HG03354 (cell line): Measurements from ENCODE around the gene SOX9.
A peak's percentile ranks its signal among the peaks of the same experiment; 100 is the strongest.

Source experiments
- ATAC-seq: cut with Tn5 transposase; IDR thresholded peaks from one replicate; pipeline ENCODE4 v1.9.1; 2021; ENCODE audit warnings: mild to moderate bottlenecking; ENCODE audit not compliant: unreplicated experiment, poor library complexity, severe bottlenecking

Gene SOX9

GRCh38 chr17:72120642-72121163 is at the start of gene SOX9:
Gene SOX9 (plus strand): TSS chr17:72121020. CDS start chr17:72121392, 372 bp downstream.
- peak; percentile 83 for ATAC-seq

GRCh38 chr17:72071330-72071729 is 49.5 kb upstream of the SOX9 start:
- no peak for ATAC-seq

DNA sequence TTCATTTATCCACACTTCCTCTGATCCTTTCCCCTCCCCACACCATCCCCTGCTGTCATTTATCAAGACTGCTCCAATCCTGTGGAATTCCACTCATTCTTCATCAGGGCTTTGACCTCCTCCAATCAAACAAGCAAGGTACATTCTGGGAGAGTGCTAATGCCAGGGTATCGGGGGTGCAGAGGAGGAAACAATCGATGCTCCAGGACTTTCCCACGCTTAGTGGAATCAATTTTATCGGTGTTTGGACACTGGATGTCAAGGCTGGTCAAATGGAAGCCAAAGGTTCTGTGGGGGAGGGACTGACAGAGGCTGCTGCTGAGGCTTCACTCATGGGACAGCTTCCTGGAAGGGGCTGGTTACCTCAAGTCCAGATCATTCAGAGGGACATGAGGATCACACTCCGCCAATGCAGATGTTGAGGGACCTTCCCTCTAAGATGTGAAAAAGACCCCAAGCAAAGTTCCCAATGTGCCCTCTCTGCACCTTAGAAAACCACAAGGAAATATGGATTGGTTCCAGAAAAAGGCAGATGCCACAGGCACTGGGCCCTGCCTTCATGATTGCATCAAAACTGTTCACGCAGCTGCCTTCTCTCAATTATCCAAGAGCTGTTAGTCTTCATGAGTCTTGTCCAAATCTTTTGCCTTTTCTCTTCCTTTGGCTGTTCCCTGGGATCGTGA is 44.7 kb upstream of the SOX9 start:
- no peak for ATAC-seq

GRCh38 chr17:72076678-72077030 is 44.2 kb upstream of the SOX9 start:
- ATAC-seq, result no peak

DNA sequence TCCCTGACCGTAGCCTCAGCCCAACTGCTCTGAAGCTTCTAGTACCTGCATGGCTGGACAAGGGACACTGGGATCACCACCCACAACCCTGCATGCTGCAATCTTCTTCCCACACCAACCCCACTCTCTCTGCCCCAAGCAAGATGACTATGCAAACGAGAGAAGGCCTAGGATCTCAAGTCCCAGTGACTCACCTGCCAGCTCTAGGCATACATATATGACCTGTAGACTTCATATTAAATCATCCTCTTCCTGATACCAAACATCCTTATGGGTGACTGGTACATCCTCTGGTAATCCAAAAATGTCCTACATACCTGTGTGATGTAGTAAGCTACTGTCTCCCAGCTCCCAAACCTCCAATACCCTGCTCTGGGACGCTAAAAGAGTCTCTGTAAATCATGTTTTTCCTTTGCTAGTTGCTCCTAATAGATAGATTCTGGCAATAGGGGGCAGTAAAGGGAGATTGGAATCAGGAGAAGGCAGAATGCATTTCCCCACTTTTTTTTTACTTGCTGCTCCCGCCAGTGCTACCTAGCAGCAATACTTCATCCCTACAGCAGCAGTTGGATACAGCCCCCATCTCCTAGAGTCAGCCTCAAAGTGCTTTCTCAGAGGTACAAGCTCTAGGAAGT is 43.4 kb upstream of the SOX9 start:
- no peak for ATAC-seq

GRCh38 chr17:72079700-72080099 is 41.1 kb upstream of the SOX9 start:
- ATAC-seq, result no peak

GRCh38 chr17:72087876-72088275 is 32.9 kb upstream of the SOX9 start:
- ATAC-seq, result no peak

DNA sequence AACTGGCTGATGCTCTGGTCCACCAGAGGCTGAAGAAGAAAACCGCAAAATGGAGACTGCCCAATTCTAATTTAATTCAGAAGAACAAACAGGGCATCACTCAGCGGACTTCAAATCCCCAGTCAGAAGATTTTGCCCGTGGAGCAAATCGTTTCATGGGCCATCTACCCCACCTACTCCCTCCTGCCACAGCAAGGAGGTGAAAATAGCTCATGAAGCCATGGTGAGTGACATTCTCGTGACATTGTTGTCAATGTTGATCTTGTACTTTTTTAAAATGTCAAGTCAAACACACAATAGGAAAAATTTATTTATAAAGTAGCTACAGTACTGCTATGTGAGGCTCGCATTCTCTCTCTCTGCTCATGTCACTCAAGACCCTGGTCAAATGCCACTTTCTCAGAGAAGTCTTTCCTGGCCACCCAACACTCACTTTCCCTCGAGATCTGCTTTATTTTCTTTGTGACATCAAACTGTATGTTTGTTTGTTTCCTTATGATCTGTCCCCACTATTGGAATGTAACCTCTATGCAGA is 31.3 kb upstream of the SOX9 start:
- ATAC-seq, result no peak

DNA sequence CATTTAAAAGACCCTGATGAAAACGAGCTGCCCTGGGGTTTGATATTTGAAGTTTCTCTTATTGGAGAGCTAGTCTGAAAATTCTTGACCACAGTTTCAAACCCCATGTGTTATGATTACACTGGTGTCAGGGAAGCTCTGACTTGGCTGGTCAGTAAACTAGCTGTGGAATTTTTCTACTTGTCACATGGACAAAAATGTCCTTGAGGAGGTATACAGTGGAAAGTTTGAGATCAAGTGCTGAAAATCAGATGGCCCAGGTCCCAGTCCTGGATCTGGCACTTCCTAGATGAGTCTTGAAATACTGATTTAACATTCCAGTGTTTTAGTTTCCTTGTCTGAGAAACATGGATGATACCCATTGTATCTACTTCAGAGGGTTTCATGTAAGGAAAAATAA is 30.7 kb upstream of the SOX9 start:
- no peak for ATAC-seq

GRCh38 chr17:72092710-72093322 is 28.0 kb upstream of the SOX9 start:
- no peak for ATAC-seq

- ATAC-seq, result no peak
These were observed 27.1 kb upstream of the SOX9 start for GRCh38 chr17:72093707-72094106.

- no peak for ATAC-seq
These were observed 25.5 kb upstream of the SOX9 start for GRCh38 chr17:72095316-72095715.

DNA sequence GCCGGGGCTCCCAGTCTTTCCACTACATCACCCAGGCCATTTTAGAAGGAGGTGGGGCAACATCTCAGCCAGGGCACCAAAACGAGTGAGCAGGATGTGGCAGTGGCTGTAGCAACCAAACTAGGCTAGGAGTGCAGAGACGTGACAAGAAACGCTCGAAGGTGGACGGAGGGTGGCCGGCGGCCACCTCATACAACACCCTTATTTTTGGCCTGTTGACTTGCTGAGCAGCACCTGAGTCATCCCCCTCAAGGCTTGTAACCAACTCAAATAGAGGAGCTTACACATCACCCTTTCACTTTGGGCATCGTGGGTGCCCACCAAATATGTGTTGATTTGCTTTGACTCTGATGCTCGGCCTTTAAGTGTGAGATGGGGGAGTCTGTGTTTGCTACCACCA is 23.7 kb upstream of the SOX9 start:
- ATAC-seq, result no peak

DNA sequence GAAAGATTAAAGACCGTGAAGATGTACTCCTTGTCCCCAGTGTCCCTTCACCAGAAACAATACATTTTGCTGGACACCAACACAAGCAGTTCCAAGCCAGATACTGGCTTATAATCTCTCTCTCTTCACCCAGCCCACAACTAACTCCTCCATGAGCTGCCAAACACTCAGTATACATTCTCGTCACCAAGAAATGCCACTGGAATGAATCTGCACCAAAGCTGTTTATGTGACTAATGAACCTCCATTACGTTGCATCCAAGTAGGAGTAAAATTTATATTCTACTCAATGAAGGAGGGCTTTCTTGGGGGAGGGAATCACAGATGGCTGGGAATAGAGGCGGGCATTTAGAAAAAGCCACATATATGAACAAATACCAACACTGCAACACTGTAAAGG is 20.9 kb upstream of the SOX9 start:
- no peak for ATAC-seq

GRCh38 chr17:72100470-72100869 is 20.4 kb upstream of the SOX9 start:
- no peak for ATAC-seq

GRCh38 chr17:72101526-72101925 is 19.3 kb upstream of the SOX9 start:
- ATAC-seq, result no peak

- ATAC-seq, result no peak
These were observed 18.5 kb upstream of the SOX9 start for GRCh38 chr17:72102366-72102765.

DNA sequence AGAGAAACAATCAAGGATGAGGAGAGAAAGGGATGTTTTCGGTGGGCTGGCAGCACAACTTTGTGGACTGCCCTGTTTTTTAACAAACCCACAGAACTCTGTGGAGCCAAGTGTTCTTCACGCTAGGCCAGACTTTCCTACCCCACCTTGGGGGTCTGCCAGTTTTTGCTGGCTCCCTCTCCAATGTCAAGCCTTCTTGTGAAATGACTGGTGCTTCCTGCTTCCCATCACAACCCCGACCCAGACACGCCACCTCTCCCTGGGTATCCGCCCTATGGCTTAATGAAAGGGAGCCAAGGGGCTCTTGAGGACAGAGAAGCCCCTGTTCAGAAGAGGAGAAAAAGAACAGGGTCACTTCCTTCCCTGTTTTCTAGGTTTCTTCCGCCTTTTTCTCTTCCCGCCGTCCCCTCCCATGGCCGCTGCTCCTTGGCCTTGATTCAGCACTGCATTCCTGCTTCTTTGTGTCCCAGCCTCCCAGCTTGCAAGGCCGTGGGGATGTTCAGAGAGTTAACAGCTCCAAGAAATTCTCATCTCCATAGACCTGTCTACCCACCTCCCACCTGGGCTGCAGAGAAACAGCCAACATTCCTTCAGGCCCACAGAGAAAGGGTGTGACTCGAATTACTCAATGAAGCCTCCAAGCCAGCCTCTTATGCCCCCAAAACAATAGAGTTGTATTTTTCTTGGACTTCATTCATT is 16.5 kb upstream of the SOX9 start:
- no peak for ATAC-seq

DNA sequence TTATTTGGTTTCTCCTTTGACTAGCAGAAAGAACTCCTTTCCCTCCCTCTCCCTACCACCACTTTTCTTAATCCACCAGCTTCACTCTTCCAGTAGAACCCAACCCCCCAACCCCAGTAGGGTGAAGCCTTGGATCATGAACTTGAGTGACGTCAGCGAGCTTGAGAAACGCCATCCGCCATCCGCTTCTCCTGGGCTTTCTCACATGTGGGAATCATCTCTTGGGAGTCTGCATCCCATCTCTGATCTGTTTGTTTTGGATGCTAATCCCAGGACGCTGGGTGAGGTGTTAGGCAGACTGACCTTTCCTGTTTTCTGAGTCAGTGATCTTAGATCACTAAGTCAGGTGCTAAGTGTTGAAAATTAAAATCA is 16.0 kb upstream of the SOX9 start:
- no peak for ATAC-seq

DNA sequence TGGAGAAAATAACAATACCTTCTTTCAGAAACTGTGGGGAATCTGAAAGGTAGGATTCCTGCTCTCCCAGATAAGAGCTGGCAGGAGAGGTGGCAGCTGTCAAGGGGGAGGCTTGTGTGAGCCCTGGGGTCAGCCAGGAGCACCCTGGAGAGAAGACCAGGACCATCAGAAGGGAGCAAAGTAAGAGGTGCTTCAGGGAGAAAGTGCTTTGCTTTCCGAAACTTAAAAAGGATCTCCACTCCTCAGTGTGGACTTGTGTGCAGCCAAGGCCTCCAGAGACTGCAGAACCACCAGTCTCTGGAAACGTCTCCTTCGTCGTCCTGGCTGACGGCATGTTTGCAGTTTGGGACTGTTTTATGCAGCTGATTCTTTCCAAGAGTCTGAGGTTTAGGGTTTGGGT is 13.7 kb upstream of the SOX9 start:
- ATAC-seq, result no peak
